NCI-H1092 (cell line): ENCODE data around the gene ZNF273.

Source experiments
- DNase-seq: peaks from one replicate; lab custom pipeline; 2025; lab: John Stamatoyannopoulos, UW

ZNF273 gene

DNA sequence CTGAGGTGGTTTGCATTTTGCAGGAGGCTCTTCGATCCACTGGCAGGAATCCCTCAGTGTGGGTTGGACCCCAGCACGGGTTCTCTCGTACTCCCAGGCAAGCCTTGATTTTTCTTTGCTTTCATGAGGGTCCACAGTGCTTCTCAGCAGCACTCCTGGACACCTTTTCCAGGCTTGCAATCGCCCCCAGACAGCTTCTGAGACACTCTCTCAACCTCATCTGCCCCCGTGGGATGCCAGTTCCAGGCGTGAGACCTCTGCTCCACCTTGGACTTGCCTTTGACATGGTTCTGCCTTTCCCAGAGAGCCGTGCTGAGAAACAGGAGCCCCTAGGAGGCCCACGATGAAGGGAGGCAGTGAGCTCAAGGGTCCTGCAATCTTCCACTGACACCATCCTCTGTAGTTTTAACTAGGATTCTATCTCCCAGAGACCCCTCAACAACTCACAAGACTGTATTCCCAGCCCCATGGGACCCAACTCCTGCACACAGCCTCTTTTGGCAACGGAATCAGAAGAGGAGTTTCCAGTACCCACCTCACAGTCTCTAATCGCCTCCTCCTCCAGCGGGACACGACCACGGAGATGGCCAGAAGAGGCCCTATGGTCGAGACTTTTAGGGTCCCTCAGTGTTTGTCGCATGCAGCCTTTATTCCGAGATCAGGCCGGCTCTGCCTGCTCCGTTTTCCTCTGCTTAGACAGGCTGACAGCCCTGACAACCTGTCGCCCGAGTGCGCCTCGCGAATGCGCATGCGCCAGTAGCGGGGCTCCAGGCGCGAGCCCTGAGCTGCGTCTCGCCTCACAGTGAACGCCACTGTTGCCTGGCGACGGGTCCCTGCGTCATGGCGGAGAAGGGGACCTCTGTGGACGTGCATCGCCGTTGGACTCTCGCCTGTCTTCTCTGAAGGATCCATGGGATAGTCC, 26.0 kb upstream of the ZNF273 start:
- DNase-seq: peak; percentile 77

DNA sequence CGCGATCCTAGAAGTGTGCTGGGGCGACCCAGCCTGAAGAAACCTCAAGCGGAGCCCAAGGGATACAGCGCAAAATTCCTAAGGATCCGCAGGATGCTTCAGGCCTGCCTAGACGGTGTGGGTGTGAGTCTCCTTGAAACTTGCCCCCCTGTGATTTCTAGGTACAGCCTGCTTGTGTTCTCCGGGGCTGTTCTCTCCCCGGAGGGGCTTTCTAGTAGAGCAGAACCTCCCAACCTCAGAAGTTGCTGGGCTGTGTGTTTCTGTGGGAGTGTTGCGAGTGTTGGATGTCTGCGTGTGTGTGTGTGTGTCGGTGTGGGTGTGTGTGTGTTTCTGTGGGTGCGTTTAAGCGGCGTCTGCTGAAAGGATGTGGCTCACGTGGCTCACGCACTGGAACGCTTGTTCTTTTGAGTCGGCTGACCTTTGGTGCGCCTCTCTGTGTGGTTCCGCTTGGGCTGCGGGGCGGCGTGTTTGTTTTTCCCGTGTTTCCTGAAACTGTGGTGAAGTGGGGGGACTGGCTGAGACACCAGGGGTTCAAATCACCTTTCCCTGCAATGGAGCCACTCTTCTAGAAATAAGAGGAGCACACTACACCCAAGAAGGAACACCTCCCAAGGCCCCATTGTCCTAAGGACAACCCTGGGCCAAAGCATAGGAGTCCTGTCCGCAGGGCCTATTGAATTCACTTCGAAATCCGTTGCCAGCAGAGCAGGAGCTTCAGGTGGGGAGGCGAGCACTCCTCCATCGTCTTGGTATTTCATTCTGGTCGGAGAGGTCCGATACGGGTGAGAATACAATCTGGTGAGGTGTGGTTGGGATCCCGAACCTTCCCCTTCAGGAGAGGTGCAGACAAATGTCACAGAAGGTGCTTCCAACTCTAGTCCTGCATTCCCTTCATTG, 25.1 kb upstream of the ZNF273 start:
- DNase-seq: no peak

DNA sequence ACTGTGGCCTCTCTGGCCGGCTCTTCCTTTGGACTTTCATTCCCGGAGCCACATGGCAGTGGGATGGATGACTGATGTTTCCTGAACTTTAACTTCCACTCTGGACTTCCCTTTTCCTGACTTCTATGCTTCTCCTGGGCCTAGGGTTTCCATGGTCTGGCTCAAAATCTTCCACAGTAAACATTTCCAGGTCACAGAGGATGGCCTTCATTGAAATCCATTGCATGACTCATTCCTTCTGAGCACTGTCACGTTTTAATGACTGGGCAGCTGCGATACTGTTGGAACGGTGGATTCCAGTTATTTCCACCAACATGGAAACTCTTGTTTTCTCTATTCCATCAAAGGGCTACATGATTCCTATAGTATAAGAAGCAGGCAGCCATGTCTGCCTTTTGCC, 24.4 kb upstream of the ZNF273 start:
- no peak for DNase-seq

DNA sequence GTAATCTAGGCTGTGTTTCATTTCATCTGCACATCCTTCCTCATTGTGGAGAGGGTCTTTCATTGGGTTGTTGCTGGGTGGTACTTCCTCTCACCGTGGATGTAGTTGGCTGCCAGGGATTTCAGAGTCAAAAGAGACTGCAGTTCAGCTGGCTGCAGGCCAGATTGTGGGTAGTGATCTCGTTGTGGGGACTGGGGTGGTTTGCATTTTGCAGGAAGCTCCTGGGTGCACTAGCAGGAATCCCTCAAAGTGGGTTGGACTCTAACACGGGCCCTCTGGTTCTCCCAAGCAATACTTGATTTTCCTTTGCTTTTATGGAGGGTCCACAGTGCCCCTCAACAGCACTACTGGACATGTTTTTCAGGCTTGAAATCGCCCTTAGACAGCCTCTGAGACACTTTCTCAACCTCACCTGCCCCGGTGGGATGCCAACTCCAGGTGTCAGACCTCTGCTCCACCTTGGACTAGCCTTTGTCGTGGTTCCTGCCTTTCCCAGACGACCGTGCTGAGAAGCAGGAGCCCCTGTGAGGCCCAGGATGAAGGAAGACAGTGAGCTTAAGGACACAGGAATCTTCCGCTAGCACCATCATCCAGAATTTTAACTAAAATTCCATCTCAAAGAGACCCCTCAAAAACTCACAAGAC, 23.9 kb upstream of the ZNF273 start:
- DNase-seq: no peak

DNA sequence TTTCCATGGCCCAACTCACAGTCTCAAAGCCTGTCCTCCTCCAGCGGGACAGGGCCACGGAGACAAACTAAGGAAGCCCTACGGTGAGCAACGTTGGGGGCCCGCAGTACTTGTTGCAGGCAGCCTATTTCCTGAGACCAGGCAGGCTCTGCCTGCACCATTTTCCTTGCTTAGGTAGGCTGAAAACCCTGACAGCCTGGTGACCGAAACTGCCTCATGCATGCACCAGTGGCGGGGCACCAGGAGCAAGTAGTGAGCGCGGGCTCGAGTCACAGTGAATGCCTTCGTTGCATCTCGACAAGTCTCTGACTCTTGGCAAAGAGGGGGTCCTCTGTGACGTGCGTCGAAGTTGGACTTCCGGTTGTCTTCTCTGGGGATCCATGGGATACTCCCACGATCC, 23.3 kb upstream of the ZNF273 start:
- no peak for DNase-seq

DNA sequence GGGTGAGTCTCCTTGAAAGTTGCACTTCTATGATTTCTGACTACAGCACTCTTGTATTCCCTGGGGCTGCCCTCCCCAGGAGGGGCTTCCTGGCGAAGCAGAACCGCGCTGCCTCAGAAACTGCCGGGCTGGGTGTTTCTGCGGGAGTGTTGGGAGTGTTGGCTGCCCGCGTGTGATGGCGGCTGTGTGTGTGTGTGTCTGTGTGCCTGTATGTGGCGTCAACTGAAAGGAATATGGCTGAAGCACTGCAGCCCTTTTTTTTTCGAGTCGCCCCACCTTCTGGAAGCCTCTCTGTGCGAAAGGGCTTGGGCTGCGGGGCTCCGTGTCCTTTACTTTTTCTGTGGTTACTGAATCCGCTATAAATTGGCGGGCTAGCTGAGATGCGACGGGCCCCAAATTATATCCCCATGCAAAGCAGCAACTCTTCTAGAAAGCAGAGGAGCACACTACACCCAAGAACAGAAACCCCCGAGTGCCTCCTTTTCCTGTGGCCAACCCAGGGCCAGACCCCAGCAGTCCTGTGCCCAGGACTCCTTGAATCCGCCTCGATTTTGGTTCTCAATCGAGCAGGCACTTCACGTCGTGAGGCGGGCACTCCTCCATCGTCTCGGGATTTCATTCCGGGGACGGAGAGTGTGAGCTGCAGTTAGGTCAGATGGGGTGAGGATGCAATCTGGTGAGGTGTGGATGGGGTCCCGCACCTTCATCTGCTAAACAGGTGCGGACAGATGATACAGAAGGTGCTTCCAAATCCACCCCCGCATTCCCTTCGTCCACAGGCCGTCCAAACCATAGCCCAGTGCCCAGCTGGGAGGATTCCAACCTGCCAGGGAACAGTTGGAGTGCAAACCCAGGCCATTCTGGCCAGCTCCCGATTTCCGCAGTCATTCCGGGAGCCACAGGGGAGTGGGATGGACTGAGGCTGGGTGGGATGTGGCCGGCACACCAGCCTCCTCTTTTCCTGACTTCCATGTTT, 22.5 kb upstream of the ZNF273 start:
- no peak for DNase-seq

DNA sequence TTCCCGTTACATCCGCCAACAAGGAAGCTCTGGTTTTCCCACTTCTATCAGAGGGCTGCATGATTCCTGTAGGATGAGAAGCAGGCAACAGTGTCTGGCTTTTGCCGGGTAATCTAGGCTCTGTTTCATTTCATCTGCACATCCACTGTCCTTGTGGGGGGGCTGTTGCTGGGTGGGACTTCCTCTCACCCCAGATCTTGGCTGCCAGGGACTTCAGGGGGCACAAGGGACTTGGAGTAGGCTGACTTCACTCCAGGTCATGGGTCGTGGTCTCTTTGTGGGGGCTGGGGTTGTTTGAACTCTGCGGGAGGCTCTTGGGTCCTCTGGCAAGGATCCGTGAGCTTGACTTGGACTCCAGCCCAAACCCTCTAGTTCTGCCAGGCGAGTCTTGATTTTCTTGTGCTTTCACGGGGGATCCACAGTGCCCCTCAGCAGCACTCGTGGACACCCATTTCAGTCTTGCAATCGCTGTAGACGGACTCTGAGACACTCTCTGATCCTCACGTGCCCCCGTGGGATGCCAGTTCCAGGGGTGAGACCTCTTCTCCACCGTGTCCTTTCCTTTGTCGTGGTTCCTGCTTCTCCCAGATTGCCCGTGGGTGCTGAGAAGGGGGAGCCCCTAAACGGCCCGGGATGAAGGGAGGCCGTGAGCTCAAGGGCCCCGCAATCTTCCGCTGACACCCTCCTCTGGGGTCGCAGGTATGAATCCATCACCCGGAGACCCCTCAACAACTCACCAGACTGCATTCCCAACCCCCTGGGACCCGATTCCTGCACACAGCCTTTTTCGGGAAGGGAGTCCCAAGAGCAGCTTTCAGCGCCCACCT, 21.4 kb upstream of the ZNF273 start:
- DNase-seq: no peak

DNA sequence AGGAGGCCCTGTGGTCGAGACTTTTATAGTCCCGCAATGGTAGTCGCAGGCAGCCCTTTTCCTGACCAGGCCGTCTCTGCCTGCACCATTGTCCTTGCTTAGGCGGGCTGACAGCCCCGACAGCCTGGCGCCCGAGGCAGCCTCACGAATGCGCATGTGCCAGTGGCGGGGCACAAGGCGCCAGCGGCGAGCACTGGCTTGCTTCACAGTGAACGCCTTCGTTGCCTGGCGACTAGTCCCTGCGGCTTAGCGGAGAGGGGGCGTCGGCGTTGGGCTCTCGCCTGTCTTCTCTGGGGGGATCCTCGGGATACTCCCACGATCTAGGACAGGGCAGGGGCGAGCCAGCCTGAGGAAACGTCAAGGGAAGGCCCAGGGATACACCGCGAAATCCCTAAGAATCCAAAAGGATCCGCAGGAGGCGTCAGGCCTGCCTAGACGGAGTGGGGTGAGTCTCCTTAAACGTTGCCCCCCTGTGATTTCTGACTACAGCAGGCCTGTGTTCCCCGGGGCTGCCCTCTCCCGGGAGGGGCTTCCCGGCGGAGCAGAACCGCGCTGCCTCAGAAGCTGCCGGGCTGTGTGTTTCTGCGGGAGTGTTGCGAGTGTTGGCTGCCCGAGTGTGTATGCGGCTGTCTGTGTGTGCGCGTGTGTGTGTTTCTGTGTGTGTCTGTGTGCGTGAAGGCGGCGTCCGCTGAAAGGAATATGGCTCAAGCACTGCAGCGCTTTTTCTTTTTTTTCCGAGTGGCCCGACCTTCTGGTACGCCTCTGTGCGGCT, 20.5 kb upstream of the ZNF273 start:
- DNase-seq: peak; percentile 32

DNA sequence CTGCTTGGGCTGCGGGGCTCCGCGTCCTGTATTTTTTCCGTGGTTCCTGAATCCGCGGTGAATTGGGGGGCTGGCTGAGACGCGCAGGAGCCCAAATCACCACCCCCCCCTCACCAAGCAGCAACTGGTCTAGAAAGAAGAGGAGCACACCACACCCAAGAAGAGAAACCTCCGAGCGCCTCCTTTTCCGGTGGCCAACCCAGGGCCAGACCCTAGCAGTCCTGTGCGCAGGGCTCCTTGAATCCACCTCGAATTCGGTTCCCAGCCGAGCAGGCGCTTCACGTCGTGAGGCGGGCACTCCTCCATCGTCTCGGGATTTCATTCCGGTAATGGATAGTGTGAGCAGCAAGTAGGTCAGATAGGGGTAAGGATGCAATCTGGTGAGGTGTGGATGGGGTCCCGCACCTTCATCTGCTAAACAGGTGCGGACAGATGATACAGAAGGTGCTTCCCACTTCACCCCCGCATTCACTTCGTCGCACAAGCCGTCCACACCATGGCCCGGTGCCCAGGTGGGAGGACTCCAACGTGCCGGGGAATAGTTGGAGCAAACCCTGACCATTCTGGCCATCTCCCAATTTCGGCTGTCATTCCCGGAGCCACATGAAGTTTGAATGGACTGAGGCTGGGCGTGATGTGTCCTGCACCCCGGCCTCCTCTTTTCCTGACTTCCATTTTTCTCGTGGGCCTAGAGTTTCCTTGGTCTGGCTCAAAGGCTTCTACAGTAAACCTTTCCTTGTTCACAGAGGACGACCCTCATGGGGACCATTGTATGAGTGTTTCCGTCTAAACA, 19.8 kb upstream of the ZNF273 start:
- DNase-seq: no peak

DNA sequence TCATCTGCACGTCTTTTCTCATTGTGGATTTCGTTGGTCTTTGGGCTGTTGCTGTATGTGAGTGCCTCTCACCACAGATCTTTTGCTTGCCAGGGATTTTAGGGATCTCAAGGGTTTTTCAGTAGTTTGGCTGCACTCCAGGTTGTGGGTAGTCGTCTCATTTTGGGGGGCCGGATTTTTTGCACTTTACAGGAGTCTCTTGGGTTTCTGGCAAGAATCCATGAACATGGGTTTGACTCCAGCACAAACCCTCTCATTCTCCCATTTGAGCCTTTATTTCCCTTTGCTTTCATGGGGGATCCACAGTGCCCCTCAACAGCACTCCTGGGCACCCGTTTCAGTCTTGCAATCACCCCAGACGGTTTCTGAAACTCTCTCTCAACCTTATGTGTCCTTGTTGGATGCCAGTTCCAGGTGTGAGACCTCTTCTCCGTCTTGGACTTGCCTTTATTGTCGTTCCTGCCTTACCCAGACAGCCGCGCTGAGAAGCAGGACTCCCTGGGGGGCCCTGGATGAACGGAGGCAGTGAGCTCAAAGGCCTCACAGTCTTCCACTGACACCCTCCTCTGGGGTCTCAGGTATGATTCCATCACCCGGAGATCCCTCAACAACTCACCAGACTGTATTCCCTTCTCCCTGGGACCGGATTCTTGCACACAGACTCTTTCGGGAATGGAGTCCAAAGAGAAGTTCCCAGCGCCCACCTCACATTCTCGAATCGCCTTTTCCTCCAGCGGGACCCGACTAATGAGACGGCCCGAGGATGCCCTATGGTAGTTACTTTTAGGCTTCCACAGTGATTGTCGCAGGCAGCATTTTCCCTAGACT, 18.8 kb upstream of the ZNF273 start:
- DNase-seq: no peak

DNA sequence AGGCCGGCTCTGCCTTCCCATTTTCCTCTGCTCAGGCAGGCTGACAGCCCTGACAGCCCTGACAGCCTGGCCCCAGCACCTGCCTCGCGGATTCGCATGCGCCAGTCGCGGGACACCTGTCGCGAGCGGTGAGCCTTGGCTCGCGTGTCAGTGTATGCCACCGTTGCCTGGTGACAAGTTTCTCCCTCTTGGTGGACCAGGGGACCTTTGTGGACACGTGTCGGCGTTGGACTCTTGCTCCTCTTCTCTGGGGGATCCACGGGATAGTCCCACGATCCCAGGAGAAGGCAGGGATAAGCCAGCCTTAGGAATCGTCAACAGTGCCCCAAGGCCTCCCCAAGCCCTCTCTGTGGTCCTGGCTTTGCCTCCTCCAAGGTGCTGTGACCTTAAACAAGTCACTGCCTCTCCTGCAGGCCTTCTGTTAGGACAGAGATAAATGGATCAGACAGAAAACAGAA, 18.1 kb upstream of the ZNF273 start:
- DNase-seq: no peak

DNA sequence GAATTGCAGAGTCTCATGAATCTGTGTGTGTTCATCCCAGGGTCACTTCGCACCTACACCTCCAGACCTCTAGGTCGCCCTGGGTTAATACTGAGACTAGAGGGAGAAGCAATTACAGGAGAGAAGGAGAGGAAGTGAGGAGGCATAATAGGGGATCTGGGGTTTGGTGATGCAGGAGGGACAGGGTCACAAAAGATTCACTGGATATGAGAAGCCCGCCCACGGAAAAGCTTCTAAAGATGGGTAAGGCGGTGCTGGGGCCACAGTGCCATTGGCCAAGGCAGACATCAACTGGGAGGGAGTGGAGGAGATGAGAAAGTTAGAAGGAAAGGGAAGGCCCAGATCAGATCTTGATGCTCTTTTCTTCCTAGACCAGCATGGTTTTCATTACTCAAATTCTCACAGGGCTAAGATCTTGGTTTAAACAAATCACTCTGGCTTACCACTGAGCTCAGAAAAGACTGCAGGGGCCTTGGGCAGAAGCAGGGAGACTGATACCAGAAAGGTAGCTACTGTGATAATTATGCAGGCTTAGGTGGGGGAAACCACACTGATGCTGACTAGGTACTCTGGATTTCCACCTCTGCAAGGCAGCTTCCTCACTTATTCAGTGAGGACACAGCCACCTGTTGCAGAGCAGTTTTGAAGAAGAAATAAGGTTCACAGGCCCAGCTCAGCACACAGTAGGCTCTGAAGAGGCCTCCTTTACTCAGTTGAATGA, 17.4 kb upstream of the ZNF273 start:
- no peak for DNase-seq

DNA sequence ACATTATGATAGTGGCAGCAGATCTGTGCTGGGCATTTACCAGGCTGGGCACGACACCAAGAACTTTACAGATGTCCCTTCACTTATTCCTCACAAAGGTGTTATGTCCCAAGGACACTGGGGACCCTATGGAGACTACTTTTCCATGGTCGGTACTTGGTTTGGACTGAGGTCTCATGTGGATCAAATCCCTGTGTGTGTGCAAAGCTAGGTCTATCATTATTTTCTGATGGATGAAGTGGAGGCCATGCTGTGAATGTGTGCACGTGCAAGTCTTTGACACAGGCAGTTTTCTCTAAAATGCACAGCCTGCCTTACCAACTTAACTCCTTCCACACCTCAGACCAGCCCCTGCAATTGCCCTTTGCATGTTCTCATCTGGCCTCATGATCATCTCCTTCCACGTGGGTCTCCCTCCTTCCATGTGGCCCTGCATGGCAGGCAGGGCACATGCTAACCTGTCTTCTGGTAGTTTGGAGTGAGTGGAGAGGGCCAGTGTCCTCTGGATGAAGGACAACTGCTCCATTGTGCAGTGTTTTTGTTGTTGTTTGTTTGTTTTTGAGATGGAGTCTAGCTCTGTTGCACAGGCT, 16.0 kb upstream of the ZNF273 start:
- no peak for DNase-seq

DNA sequence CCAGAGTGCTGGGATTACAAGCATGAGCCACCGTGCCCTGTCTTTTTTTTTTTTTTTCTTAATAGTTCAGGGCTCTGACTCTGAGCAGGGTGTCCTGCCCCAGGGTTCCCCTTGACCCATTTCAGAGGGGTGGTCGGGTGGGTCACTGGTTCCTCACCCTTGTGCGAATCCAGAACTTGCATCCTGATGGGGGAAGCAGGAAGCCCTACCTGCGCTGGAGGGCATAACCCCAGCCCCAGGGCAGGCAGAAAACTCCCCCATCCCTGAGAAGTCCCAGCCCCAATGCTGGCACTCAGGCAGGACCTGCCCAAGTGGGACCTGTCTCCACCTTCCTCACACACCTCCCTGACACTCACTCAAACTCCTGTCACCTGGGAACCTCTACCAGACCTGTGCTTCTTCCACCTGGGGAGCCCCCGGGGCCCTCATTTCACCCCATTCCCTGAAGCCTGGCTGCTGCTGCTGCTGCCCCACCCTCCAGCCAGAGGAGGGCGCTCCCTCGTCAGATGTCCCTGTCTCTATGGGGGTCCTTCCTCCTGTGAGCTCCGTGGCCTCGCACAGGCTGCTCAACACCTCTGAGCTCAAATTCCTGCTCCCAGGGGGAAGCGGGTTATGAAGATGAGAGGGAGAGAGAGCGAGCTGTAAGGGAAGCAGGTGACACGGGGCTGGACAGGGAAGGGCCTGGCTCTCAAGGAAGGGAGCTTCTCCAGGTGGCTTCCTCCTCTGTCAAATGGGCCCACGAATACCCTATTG, 15.1 kb upstream of the ZNF273 start:
- DNase-seq: no peak

DNA sequence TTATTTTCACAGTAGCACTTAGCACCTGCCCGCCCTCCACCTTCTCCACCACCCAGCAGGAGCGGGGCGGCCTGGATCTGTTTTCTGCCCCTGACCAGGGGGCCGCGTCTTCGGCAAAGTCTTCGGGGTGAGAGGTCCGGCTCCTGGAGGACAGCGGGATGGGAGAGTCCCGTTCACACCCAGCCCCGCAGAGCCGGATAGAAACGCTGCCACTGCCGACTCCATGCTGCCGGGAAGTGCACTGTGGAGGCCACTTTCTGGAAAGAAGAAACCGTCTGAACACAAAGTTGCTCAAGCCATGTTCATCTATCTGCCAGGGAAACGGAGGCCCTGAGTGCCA, 14.5 kb upstream of the ZNF273 start:
- no peak for DNase-seq
